Stimulated activated CD4-positive, alpha-beta T cell treated with anti-CD3 and anti-CD28 coated beads, Interleukin-1b, Interleukin-23, amount 100 ng/mL, for 48 hours (primary cell): ENCODE measurements around the gene TMPRSS13.
"Not testable (repeated sequence)": the region's sequence is repeated elsewhere in the genome, so short reads cannot be mapped to it uniquely, and the experiment has no call there.

ENCODE experiments used
- DNase-seq: peaks from one replicate; pipeline ENCODE4 v3.0.0-alpha.2; 2020

Gene TMPRSS13

DNA sequence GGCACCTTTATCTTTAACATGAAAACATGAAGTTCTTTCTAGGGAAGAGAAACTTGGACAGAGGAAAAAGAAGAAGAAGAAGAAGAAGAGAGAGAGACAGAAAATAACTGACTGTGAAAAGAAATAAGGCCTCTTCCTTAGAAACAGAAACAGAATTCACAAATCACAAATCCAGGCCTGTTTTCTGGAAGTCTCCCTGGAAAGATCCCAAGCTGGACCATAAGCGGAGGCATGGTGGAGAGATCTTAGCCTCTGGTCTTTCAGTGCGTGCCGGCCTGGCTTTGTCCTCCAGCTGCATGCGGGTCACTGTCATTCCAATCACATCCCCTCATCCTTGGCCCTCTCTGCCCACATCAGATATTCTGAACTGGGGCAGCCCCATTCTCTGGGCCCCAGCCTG, 59.6 kb downstream of the TMPRSS13 start:
- DNase-seq: no peak

GRCh38 chr11:117868815-117869561, 60.2 kb downstream of the TMPRSS13 start:
- no peak for DNase-seq

- DNase-seq: no peak
Measured at GRCh38 chr11:117868088-117868487, 61.1 kb downstream of the TMPRSS13 start.

DNA sequence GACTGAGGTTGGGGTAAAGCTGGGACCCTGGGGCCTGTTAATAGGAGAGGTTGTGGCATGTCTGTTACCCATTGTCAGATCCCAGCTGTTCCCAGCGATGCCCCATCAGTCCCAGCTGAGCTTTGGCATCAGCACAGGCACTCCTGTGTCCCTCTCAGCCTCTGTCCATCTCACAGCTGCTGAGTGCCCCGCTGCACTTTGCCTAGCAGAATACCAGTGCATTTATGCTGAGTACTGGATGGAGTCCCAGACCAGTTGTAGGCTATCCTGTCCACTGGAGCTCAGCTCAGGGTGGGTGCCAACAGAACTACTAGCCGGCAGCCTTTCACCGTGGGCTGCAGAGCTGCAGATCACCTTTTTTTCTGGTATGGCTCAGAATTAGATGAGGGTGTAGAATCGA, 62.7 kb downstream of the TMPRSS13 start:
- DNase-seq: no peak

DNA sequence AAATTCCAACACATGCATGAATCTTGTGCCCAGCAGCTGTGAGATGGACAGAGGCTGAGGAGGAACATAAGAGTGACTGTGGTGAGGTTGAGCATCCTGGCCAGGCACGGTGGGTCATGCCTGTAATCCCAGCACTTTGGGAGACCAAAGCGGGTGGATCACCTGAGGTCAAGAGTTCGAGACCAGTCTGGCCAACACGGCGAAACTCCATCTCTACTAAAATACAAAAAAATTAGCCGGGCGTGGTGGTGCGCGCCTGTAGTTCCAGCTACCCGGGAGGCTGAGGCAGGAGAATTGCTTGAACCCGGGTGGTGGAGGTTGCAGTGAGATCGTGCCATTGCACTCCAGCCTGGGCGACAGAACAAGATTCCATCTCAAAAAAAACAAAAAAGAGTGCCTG, 63.7 kb downstream of the TMPRSS13 start:
- DNase-seq: not testable (repeated sequence)

DNA sequence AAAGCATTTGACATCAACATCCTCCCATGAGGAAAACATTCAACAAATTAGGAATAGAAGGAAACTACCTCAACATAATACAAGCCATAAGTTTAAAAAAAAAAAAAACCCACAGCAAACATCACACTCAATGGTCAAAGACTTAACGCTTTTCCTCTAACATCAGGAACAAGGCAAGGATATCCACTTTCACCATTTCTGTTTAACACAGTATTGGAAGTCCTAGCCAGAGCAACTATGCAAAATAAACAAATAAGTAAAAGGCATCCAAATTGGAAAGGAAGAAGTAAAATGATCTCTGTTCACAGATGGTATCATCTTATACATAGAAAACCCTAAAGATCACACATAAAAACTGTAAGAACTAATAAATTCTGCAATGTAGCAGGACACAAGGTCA, 65.8 kb downstream of the TMPRSS13 start:
- DNase-seq: no peak

- no peak for DNase-seq
Measured at GRCh38 chr11:117862753-117863152, 66.4 kb downstream of the TMPRSS13 start.

DNA sequence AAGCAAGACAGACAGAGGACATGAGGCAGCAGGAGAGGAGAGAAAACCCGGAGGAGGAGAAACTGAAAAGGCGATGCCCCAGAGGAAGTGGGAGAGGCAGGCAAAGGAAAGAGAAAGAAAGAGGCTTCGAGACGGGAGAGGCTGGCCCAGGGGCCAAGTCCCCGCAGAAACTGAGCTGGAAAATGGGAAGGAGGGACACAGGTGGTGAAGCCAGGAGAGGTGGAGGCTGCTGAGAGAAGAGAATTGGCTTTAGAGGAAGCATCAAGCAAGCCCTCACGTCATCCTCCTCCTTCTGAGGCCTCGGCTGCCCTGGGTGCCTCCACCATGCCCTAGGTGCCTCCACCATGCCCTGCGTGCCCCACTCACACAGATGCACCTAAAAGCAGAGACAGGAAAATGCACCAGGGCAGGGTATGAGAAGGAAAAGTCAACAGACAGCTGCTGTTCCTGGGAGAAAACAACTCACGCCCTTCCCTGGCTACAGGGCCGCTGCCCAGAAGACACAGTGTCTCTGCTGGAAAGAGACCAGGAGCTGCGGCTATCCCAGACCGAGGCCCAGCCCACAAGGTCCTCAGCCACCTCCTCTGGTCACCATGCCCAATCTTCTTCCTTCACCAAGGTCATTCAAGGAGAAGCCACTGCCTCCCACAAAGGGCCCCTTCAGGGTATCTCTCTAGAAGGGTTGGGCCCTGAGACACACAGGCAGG, 67.0 kb downstream of the TMPRSS13 start:
- DNase-seq: no peak

DNA sequence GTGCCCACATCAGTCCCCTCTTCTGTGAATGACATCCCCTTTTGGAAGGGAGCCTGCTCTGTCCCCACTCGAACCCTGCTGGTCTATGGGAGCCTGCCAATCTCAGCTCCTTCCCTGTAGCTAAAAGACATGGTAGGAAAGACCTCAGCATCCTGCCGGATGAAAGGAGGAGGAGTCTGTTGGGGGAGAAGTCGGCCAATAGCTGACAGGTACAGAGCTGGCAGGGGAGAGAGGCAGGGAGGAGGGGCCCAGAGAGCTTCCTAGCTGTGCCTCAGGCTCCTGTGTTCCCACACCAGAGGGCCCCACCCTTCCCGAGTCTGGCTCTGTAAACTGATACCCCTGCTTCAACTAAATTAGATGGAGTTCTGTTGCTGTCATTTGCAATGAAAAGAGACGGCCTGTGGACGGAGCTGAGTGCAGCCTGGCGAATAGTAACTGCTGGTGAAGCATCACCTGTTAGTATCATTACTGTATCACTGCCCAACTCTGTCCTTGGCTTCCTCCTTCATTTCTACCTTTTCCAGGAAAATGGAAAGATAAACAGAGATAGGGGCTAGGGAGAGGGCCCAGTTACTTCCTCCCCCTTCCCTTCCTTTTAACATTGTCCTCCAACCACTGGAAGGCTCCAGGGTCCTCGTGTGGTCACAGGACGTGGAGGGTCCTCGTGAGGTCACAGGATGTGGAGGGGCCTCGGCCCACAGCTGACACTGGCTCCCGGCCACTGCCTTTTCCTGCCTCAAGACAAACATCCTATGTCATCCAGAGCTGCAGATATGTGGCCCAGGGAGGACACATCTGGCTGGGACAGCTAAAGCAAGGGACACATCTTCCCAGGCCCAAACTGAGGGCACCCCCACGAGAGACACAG, 67.8 kb downstream of the TMPRSS13 start:
- no peak for DNase-seq

- no peak for DNase-seq
Measured at GRCh38 chr11:117860139-117860538, 69.1 kb downstream of the TMPRSS13 start.

- DNase-seq: no peak
Measured at GRCh38 chr11:117859488-117860112, 69.6 kb downstream of the TMPRSS13 start.

DNA sequence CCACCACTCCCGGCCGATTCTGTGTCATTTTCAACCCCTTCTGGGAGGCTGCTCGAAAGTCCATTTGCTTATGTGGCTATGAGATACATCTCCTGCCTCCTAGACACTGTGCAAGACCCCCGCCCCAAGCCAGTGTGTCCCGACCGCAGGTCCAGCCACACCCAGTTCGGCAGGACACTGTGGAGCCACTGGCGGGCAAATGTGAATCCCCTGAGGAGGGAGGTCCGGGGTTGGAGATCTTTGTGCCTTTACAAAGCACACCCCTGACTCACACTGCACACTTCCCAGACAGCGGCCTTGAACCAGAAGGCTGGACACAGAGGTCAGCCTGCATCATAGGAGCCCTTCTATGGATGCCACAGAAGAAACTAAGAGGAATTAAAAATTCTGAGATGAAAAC, 70.1 kb downstream of the TMPRSS13 start:
- no peak for DNase-seq

GRCh38 chr11:117857734-117858414, 71.3 kb downstream of the TMPRSS13 start:
- DNase-seq: no peak

DNA sequence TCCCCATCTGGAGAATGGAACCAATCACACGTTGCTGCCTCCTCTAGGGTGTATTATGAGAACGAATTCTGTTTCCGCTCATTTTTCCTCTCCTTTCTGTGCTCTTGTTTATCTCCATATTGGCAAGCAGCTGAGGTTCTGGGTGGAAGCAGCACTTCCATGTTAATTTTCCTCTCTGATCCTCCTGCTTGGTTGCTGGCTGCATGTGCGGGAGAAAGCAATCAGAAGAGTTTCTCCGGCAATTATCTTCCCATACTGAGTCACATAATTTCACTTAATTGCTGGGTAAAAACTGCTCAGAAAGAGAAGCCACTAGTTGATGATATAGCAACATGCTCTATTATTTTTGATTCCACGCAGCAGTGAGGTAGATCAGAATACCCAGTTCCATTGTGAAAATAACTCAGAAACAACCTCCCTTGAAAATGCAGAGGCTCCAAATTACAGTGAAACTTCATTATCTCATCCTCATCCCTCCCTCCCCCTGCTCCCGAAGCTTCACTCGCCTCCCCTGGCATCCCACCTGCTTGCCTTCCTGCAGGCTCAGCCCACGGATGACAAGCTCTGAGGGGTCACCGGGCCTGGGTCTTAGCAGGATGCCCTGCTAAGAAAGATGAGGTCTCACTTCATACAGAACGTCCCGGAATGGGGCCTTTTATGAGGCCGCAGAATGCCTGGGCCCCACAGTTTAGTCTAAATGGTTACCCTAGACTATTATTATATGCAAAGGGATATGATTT, 73.1 kb downstream of the TMPRSS13 start:
- DNase-seq: no peak

DNA sequence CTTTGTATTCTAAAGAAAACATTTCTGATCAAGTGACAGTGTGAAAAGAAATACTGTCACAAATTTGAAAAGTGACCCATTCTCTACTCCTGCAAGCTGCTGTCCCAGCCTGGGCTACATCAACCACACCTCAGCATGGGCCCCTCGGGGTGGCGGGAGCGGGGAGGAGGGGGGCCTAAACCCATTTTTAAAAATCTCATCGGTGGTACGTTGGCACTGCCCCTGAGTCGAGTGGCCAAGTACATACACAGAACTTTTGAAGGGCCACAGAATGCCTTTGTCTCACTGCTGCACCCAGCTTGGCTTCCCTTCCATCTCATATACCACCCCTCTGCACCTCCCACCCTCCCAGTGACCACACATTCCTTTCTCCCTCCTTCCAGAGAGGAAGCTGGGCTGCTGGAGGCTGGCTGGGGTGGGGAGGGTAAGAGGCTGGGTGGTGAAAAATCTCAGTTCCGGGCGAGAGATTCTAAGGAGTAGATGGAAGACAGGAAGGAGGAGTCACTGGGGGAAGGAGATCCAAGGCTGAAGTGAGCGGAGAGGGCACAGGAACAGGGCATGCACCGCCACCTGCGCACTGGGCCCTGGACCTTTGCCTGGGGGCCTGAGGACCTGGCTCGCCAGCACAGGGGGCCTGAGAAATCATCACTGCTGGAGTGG, 73.9 kb downstream of the TMPRSS13 start:
- DNase-seq: no peak

DNA sequence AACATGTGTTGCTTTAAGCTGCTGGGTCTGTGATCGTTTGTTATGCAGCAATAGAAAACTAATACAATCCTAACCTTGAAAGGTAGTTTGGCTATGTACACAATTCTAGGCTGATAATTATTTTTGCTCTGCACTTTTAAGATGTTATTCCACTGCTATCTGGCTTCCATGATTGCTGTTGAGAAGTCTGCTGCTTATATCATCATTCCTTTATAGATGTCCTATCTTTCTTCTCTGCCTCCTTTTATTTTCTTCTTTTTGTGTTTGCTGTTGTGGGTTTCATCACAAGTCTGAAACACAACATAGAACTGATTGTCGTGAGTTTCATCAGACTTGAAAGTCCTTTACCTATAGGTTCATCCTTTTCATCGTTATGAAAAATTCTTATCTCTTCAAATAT, 76.9 kb downstream of the TMPRSS13 start:
- no peak for DNase-seq

DNA sequence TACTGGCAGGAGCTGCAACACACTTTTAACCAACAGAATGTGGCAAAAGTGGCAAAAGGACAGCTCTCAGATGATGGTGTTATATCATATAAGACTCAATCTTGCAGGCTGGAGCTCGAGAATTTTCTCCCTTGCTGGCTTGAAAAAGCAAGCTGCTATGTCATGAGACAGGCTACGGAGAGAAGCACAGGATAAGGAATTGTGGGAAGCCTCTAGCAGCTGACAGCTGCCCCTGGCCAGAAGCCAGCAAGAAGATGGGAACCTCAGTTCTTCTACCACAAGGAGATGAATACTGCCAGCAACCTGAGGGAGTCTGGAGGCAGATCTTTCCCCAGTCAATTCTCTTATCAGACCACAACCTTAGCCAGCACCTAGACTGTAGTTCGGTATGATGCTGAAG, 77.3 kb downstream of the TMPRSS13 start:
- DNase-seq: no peak

DNA sequence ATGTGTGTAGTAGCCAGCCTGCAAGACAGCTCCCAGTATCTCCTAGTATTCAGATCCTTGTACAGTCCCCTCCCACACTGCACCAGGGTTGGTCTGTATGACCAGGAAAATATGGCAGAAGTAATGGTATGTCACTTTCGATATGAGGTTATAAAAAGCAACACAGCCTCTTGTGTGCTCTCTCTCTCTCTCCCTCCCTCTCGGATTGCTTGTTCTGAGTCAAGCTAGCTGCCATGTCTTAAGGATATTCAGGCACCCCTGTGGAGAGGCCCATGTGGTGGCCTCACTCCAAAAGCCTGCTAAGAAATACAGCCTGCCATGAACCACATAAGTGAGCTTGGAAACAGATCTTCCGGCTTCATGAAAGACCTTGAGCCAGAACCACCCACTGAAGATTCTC, 78.1 kb downstream of the TMPRSS13 start:
- DNase-seq: no peak
